HCT116 (cell line): ENCODE data around the gene RNF222. TPM values are rescaled to one million over a fixed set of nuclear protein-coding genes. Genes with fewer than 3 reads are reported as not detected.

Source experiments
- ATAC-seq: fragments of 200-7000 bp; cut with Tn5 transposase; 2 replicates; pipeline ENCODE4 v1.9.1; 2020; ENCODE audit warnings: mild to moderate bottlenecking, moderate library complexity
- BruUV-seq: library from RNA; stranded (reverse); fragments of 400-500 nt; replicated peaks from 2 replicates; lab custom pipeline; 2021; lab: Mats Ljungman, UMichigan
- CTCF ChIA-PET: fragments of 300-600 bp; sonication (Branson Sonifier 250); formaldehyde crosslinking; loops from one replicate; lab custom pipeline; 2021; ENCODE audit warnings: antibody characterized with exemption; lab: Charles Lee
- POLR2A ChIA-PET: fragments of 300-600, 350-600 bp; sonication (Branson Sonifier 250); formaldehyde crosslinking; loops from one replicate; lab custom pipeline; 2021; ENCODE audit warnings: antibody characterized with exemption; lab: Charles Lee
- RAD21 ChIA-PET, 2 experiments: fragments of 300-600 bp; sonication (Branson Sonifier 250); formaldehyde crosslinking; loops; one replicate each; lab custom pipeline; 2023; ENCODE audit warnings: low total read pairs in 2 of 2; ENCODE audit not compliant: uncharacterized antibody in 2 of 2, unreplicated experiment in 2 of 2, low non-redundant PET in 1 of 2; lab: Charles Lee
- DNase-seq: peaks from one replicate; pipeline ENCODE4 v3.0.0-alpha.2; 2010; ENCODE audit warnings: low read depth, low spot score
- H2AFZ ChIP-seq: fragments of 200-600 bp; shearing (Covaris generic), sonication (generic); 2 replicates; pipeline ENCODE4 v1.6.1; 2017; ENCODE audit warnings: low read depth, mixed run types, mixed read lengths, antibody characterized with exemption, low read length; ENCODE audit not compliant: poor library complexity, severe bottlenecking
- H3K27ac ChIP-seq: 2 replicates; pipeline ENCODE4 v1.5.1; 2012; ENCODE audit warnings: low read depth, low read length
- H3K27me3 ChIP-seq: fragments of 200-600 bp; sonication (generic); 2 replicates; pipeline ENCODE4 v1.6.1; 2016; ENCODE audit warnings: mixed run types, low read length, mixed read lengths; ENCODE audit not compliant: insufficient read depth
- H3K36me3 ChIP-seq, 2 experiments: fragments of 200-500 bp in 1 of 2; fragments of 200-600 bp in 1 of 2; sonication (Bioruptor generic) in 1 of 2; sonication (generic) in 1 of 2; 2 replicates each; pipeline versions ENCODE4 v1.5.1 to v1.6.1; 2014 to 2016; ENCODE audit warnings: low read length in 2 of 2, inconsistent platforms in 1 of 2, mixed read lengths in 1 of 2, mixed run types in 1 of 2; ENCODE audit not compliant: insufficient read depth in 2 of 2, control insufficient read depth in 1 of 2
- H3K4me1 ChIP-seq, 2 experiments: fragments of 200-600 bp in 1 of 2; sonication (generic) in 1 of 2; 2 replicates each; pipeline versions ENCODE4 v1.5.1 to v1.6.1; 2012 to 2017; ENCODE audit warnings: low read length in 2 of 2, inconsistent platforms in 1 of 2, mild to moderate bottlenecking in 1 of 2, mixed read lengths in 1 of 2, mixed run types in 1 of 2, moderate library complexity in 1 of 2; ENCODE audit not compliant: insufficient read depth in 2 of 2, control insufficient read depth in 1 of 2
- H3K4me2 ChIP-seq: fragments of 200-600 bp; sonication (generic); 2 replicates; pipeline ENCODE4 v1.6.1; 2017; ENCODE audit warnings: mixed run types, low read length, mixed read lengths
- H3K4me3 ChIP-seq, 2 experiments: fragments of 200-600 bp in 1 of 2; sonication (generic) in 1 of 2; replicated peaks in 1 of 2; 2 replicates each; pipeline ENCODE4 v1.5.1; 2011 to 2016; ENCODE audit warnings: low read length in 2 of 2, control low read depth in 1 of 2, low read depth in 1 of 2, mild to moderate bottlenecking in 1 of 2, mixed read lengths in 1 of 2, mixed run types in 1 of 2
- H3K79me2 ChIP-seq: fragments of 200-600 bp; sonication (generic); 2 replicates; pipeline ENCODE4 v1.6.1; 2017; ENCODE audit warnings: mild to moderate bottlenecking, mixed run types, low read length, moderate library complexity, mixed read lengths; ENCODE audit not compliant: insufficient read depth
- H3K9ac ChIP-seq: fragments of 200-600 bp; sonication (generic); 2 replicates; pipeline ENCODE4 v1.6.1; 2016; ENCODE audit warnings: low read length, mixed read lengths
- H3K9me2 ChIP-seq: fragments of 200-600 bp; sonication (generic), shearing (Covaris generic); 2 replicates; pipeline ENCODE4 v1.6.1; 2017; ENCODE audit warnings: mixed run types, mild to moderate bottlenecking, moderate library complexity; ENCODE audit not compliant: insufficient read depth
- H3K9me3 ChIP-seq, 2 experiments: fragments of 200-500 bp in 1 of 2; fragments of 200-600 bp in 1 of 2; sonication (Bioruptor generic) in 1 of 2; sonication (generic) in 1 of 2; 2 replicates each; pipeline ENCODE4 v1.6.1; 2014 to 2017; ENCODE audit warnings: low read length in 2 of 2, mixed read lengths in 2 of 2, inconsistent platforms in 1 of 2, low read depth in 1 of 2, mild to moderate bottlenecking in 1 of 2, mixed run types in 1 of 2, moderate library complexity in 1 of 2; ENCODE audit not compliant: control insufficient read depth in 1 of 2, insufficient read depth in 1 of 2
- H4K20me1 ChIP-seq: fragments of 200-600 bp; sonication (generic), shearing (Covaris generic); 2 replicates; pipeline ENCODE4 v1.6.1; 2017; ENCODE audit warnings: mixed run types, mild to moderate bottlenecking, moderate library complexity; ENCODE audit not compliant: insufficient read depth
- ELF1 ChIP-seq: IDR thresholded peaks from 2 replicates; pipeline ENCODE4 v1.6.1; 2012; ENCODE audit warnings: low read depth, borderline replicate concordance
- EZH2 ChIP-seq: fragments of 200-600 bp; sonication (generic); IDR thresholded peaks from 2 replicates; pipeline ENCODE4 v1.6.1; 2017; ENCODE audit warnings: antibody characterized with exemption, mixed run types
- EZH2phosphoT487 ChIP-seq: fragments of 200-600 bp; IDR thresholded peaks from 2 replicates; pipeline ENCODE4 v1.6.1; 2018; ENCODE audit warnings: antibody characterized with exemption, borderline replicate concordance
- FOSL1 ChIP-seq: IDR thresholded peaks from 2 replicates; pipeline ENCODE4 v1.6.1; 2012; ENCODE audit warnings: low read depth
- POLR2AphosphoS5 ChIP-seq: IDR thresholded peaks from 2 replicates; pipeline ENCODE4 v1.6.1; 2011; ENCODE audit warnings: mild to moderate bottlenecking, low read depth, low read length, moderate library complexity
- RAD21 ChIP-seq: IDR thresholded peaks from 2 replicates; pipeline ENCODE4 v1.6.1; 2012; ENCODE audit warnings: low read depth, mild to moderate bottlenecking
- SP1 ChIP-seq: IDR thresholded peaks from 2 replicates; pipeline ENCODE4 v1.6.1; 2012; ENCODE audit warnings: low read depth
- TCF7L2 ChIP-seq: IDR thresholded peaks from 2 replicates; pipeline ENCODE4 v1.7.0; 2011; ENCODE audit warnings: borderline replicate concordance, inconsistent platforms; ENCODE audit not compliant: insufficient read depth, insufficient read length; ENCODE audit errors: extremely low read depth
- YY1 ChIP-seq: IDR thresholded peaks from 2 replicates; pipeline ENCODE4 v1.6.1; 2011; ENCODE audit warnings: low read length, low read depth, moderate library complexity, mild to moderate bottlenecking; ENCODE audit not compliant: insufficient replicate concordance; ENCODE audit errors: extremely low read depth
- ZNF274 ChIP-seq: fragments of 200-500 bp; sonication (Bioruptor generic); IDR thresholded peaks from 2 replicates; pipeline ENCODE4 v1.6.1; 2014; ENCODE audit warnings: mild to moderate bottlenecking, low read depth, low read length, inconsistent platforms
- intact Hi-C: fragments of 100-400 bp; cut with micrococcal nuclease; formaldehyde crosslinking; loops from 2 replicates; pipeline ENCODE4 v1.10.0; 2022
- total RNA-seq: library from RNA; stranded (reverse); gene quantifications from one replicate; pipeline ENCODE4 v1.2.1, GENCODE V29; 2021; ENCODE audit not compliant: unreplicated experiment
- TF ChIP-seq, protein P1 (sequence below): IDR thresholded peaks from 2 replicates; pipeline ENCODE4 v1.6.1; 2011; ENCODE audit warnings: mild to moderate bottlenecking, low read length, moderate library complexity; ENCODE audit not compliant: insufficient replicate concordance; ENCODE audit errors: extremely low read depth

RNF222 gene
- total RNA-seq, 1 experiment from 2014 or later, result not detected

DNA sequence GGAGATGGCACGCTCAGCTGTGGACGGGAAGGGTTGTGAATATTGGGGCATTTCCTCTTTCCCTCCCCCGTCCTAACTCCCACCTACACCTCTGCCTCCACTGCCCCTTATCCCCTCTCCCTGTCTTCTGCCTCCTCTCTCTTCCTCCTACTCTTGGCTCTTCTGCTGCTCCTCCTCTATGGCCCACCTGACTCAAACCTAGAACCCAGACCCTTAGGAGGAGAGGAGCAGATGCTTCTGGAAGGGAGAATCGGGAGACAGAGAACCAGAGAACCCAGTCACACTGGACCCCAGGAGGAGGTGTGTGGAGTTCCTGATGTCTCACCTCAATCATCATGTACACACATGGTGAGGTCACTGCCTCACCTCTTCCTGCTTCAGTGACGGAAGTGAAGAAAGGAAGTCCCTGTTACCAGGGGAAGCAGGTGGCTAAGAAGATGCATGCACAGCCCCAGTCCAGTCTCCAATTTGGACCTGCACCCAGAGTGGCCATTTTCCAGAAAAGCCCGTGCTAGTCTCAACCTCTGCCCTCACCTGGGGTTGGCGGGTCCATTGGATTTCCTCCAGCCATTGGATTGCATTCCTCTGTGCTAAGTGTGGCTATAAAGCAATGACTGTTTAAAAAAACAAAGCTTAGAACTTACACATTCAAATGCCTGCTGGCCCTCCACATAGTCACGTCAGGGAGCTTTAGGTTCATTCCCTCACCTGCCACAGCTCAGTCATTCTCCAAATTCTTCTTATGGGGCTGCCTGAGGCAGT lies 4.0 kb downstream of the RNF222 start:
- DNase-seq (no peak), ATAC-seq (peak; percentile 21; the same call in 1 of the 2 replicates)
- H3K4me3 ChIP-seq, result no peak overlapping the region
- CTCF ChIA-PET, result no interaction called here
- H2AFZ ChIP-seq, result no peak overlapping the region
- RAD21 ChIA-PET, result no interaction called here
- intact Hi-C loops, result no loop called here
- no TSS peak for BruUV-seq
- H3K79me2 ChIP-seq, result no peaks in the 10 kb centered on the region
- no peaks in the 10 kb centered on the region for H4K20me1 ChIP-seq
- no peak overlapping the region for H3K27ac ChIP-seq
- TF ChIP-seq ZNF274, result no peak
- no peak for TF ChIP-seq POLR2AphosphoS5
- TF ChIP-seq EZH2, result no peak
- TF ChIP-seq TCF7L2, result no peak
- no peak for TF ChIP-seq ELF1
- TF ChIP-seq SP1, result no peak
- TF ChIP-seq, protein P1, sequence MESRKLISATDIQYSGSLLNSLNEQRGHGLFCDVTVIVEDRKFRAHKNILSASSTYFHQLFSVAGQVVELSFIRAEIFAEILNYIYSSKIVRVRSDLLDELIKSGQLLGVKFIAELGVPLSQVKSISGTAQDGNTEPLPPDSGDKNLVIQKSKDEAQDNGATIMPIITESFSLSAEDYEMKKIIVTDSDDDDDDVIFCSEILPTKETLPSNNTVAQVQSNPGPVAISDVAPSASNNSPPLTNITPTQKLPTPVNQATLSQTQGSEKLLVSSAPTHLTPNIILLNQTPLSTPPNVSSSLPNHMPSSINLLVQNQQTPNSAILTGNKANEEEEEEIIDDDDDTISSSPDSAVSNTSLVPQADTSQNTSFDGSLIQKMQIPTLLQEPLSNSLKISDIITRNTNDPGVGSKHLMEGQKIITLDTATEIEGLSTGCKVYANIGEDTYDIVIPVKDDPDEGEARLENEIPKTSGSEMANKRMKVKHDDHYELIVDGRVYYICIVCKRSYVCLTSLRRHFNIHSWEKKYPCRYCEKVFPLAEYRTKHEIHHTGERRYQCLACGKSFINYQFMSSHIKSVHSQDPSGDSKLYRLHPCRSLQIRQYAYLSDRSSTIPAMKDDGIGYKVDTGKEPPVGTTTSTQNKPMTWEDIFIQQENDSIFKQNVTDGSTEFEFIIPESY, result no peak
- TF ChIP-seq EZH2phosphoT487, result no peak
- no peak for TF ChIP-seq FOSL1
- no peak for TF ChIP-seq RAD21
- no peak for TF ChIP-seq YY1
- H3K27me3 ChIP-seq, result no peaks in the 10 kb centered on the region
- POLR2A ChIA-PET, result interaction anchor here (1.9 to 2.2 kb wide), 2 partner anchors 10 to 13 kb away, joined by 4 to 12 read pairs; partner anchors contain the start of gene RPL26
- no peaks in the 10 kb centered on the region for H3K36me3 ChIP-seq
- no peaks in the 10 kb centered on the region for H3K9me3 ChIP-seq
- H3K4me2 ChIP-seq, result 0 out of 2 replicates have a peak overlapping the region, but pooled peaks have one; percentile 10
- no peak overlapping the region for H3K9ac ChIP-seq
- H3K4me1 ChIP-seq, result peaks cover 0 to 27% of the 10 kb centered on the region in 2 experiments; a peak in 2 of 4 replicates
- no peaks in the 10 kb centered on the region for H3K9me2 ChIP-seq
